HL-60 (cell line): ENCODE data around the gene EMP3.

Experiments used
- GABPA ChIP-seq: IDR thresholded peaks from 2 replicates; pipeline ENCODE4 v1.6.1; 2012; ENCODE audit warnings: low read depth
- POLR2AphosphoS5 ChIP-seq: IDR thresholded peaks from 2 replicates; pipeline ENCODE4 v1.6.1; 2012; ENCODE audit warnings: low read depth
- SPI1 ChIP-seq: IDR thresholded peaks from 2 replicates; pipeline ENCODE4 v1.6.1; 2012; ENCODE audit warnings: low read depth, mild to moderate bottlenecking, borderline replicate concordance
- TF ChIP-seq, protein P1 (sequence below): IDR thresholded peaks from 2 replicates; pipeline ENCODE4 v1.6.1; 2012; ENCODE audit warnings: low read depth; ENCODE audit not compliant: insufficient replicate concordance
- TF ChIP-seq, protein P2 (sequence below): IDR thresholded peaks from one replicate; pipeline ENCODE4 v1.5.1; 2011; ENCODE audit warnings: low read length, control low read depth, inconsistent platforms; ENCODE audit not compliant: insufficient read depth

DNA sequence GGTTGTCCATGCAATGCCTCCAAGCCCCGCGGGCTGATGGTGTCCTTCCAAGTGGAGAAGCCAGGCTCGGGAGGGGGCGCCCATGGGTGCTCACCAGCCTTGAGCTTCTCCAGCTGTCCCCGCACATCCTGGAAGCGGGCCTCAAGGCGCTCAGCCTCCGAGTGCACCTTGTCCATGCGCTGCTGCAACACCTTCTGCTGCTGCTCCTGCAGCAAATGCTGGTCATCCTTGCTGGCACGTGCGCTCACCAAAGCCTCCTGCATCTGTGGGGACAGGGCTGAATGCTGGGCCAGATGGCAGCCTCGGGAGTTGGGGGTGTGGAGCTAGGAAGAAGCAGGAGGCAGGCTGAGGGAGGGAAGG, 22.8 kb upstream of the EMP3 start:
- TF ChIP-seq, protein P1, sequence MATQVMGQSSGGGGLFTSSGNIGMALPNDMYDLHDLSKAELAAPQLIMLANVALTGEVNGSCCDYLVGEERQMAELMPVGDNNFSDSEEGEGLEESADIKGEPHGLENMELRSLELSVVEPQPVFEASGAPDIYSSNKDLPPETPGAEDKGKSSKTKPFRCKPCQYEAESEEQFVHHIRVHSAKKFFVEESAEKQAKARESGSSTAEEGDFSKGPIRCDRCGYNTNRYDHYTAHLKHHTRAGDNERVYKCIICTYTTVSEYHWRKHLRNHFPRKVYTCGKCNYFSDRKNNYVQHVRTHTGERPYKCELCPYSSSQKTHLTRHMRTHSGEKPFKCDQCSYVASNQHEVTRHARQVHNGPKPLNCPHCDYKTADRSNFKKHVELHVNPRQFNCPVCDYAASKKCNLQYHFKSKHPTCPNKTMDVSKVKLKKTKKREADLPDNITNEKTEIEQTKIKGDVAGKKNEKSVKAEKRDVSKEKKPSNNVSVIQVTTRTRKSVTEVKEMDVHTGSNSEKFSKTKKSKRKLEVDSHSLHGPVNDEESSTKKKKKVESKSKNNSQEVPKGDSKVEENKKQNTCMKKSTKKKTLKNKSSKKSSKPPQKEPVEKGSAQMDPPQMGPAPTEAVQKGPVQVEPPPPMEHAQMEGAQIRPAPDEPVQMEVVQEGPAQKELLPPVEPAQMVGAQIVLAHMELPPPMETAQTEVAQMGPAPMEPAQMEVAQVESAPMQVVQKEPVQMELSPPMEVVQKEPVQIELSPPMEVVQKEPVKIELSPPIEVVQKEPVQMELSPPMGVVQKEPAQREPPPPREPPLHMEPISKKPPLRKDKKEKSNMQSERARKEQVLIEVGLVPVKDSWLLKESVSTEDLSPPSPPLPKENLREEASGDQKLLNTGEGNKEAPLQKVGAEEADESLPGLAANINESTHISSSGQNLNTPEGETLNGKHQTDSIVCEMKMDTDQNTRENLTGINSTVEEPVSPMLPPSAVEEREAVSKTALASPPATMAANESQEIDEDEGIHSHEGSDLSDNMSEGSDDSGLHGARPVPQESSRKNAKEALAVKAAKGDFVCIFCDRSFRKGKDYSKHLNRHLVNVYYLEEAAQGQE, result no peak
- TF ChIP-seq, protein P2, sequence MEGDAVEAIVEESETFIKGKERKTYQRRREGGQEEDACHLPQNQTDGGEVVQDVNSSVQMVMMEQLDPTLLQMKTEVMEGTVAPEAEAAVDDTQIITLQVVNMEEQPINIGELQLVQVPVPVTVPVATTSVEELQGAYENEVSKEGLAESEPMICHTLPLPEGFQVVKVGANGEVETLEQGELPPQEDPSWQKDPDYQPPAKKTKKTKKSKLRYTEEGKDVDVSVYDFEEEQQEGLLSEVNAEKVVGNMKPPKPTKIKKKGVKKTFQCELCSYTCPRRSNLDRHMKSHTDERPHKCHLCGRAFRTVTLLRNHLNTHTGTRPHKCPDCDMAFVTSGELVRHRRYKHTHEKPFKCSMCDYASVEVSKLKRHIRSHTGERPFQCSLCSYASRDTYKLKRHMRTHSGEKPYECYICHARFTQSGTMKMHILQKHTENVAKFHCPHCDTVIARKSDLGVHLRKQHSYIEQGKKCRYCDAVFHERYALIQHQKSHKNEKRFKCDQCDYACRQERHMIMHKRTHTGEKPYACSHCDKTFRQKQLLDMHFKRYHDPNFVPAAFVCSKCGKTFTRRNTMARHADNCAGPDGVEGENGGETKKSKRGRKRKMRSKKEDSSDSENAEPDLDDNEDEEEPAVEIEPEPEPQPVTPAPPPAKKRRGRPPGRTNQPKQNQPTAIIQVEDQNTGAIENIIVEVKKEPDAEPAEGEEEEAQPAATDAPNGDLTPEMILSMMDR, result no peak
- no peak for TF ChIP-seq POLR2AphosphoS5
- no peak for TF ChIP-seq SPI1
- TF ChIP-seq GABPA, result no peak
